MCF 10A (cell line): ENCODE results near the gene GAD1. TPM values are rescaled to one million over a fixed set of nuclear protein-coding genes. Genes with fewer than 3 reads are reported as not detected.

Source experiments
- BruUV-seq: library from RNA; stranded (reverse); fragments of 400-500 nt; replicated peaks from 2 replicates; lab custom pipeline; 2021; lab: Mats Ljungman, UMichigan
- CTCF ChIA-PET: fragments of 300-600 bp; sonication (Branson Sonifier 250); formaldehyde crosslinking; extraction: SDS; loops from one replicate; lab custom pipeline; 2021; ENCODE audit warnings: antibody characterized with exemption, inconsistent platforms; lab: Yijun Ruan, JAX
- POLR2A ChIA-PET: fragments of 300-600, 350-650 bp; sonication (Branson Sonifier 250); formaldehyde crosslinking; extraction: SDS; loops from one replicate; lab custom pipeline; 2020; ENCODE audit warnings: antibody characterized with exemption, inconsistent platforms; lab: Yijun Ruan, JAX
- DNase-seq: peaks from one replicate; pipeline ENCODE4 v3.0.0-alpha.2; 2018; ENCODE audit not compliant: unreplicated experiment
- H3K27ac Mint-ChIP-seq: one replicate; pipeline ENCODE4 v1.8.0; 2022; ENCODE audit warnings: mild to moderate bottlenecking, low read depth, mixed read lengths; ENCODE audit not compliant: unreplicated experiment
- H3K27me3 Mint-ChIP-seq: one replicate; pipeline ENCODE4 v1.8.0; 2022; ENCODE audit warnings: mixed read lengths; ENCODE audit not compliant: insufficient read depth, unreplicated experiment
- H3K36me3 Mint-ChIP-seq: one replicate; pipeline ENCODE4 v1.8.0; 2022; ENCODE audit warnings: mild to moderate bottlenecking, moderate library complexity, mixed read lengths; ENCODE audit not compliant: insufficient read depth, unreplicated experiment
- H3K4me1 Mint-ChIP-seq: one replicate; pipeline ENCODE4 v1.8.0; 2022; ENCODE audit warnings: mixed read lengths; ENCODE audit not compliant: insufficient read depth, unreplicated experiment
- H3K4me3 Mint-ChIP-seq: one replicate; pipeline ENCODE4 v1.8.0; 2022; ENCODE audit warnings: mild to moderate bottlenecking, moderate library complexity, mixed read lengths; ENCODE audit not compliant: unreplicated experiment
- H3K9me3 Mint-ChIP-seq: one replicate; pipeline ENCODE4 v1.8.0; 2022; ENCODE audit warnings: mixed read lengths; ENCODE audit not compliant: unreplicated experiment
- intact Hi-C: fragments of 100-400 bp; cut with micrococcal nuclease; formaldehyde crosslinking; loops from 2 replicates; pipeline ENCODE4 v1.14.1; 2022
- total RNA-seq: library from RNA; stranded (reverse); gene quantifications from 2 replicates; pipeline ENCODE4 v1.2.3, GENCODE V29; 2022
- TF ChIP-seq, protein P1 (sequence below): fragments of 200-600 bp; IDR thresholded peaks from one replicate; pipeline ENCODE4 v1.8.0; 2022; ENCODE audit warnings: antibody characterized with exemption, mild to moderate bottlenecking; ENCODE audit not compliant: unreplicated experiment

The GAD1 gene
- total RNA-seq, 1 experiment from 2014 or later, result 2.5 TPM

GRCh38 chr2:170856066-170856465, 39.4 kb downstream of the GAD1 start:
- DNase-seq, result no peak
- no peak overlapping the region for H3K27ac Mint-ChIP-seq
- no peaks in the 10 kb centered on the region for H3K9me3 Mint-ChIP-seq
- POLR2A ChIA-PET, result no interaction called here
- no peak overlapping the region for H3K4me3 Mint-ChIP-seq
- TF ChIP-seq, protein P1, sequence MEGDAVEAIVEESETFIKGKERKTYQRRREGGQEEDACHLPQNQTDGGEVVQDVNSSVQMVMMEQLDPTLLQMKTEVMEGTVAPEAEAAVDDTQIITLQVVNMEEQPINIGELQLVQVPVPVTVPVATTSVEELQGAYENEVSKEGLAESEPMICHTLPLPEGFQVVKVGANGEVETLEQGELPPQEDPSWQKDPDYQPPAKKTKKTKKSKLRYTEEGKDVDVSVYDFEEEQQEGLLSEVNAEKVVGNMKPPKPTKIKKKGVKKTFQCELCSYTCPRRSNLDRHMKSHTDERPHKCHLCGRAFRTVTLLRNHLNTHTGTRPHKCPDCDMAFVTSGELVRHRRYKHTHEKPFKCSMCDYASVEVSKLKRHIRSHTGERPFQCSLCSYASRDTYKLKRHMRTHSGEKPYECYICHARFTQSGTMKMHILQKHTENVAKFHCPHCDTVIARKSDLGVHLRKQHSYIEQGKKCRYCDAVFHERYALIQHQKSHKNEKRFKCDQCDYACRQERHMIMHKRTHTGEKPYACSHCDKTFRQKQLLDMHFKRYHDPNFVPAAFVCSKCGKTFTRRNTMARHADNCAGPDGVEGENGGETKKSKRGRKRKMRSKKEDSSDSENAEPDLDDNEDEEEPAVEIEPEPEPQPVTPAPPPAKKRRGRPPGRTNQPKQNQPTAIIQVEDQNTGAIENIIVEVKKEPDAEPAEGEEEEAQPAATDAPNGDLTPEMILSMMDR, result no peak
- H3K4me1 Mint-ChIP-seq, result no peaks in the 10 kb centered on the region
- no peaks in the 10 kb centered on the region for H3K36me3 Mint-ChIP-seq
- intact Hi-C loops, result no loop called here
- CTCF ChIA-PET, result no interaction called here
- no peaks in the 10 kb centered on the region for H3K27me3 Mint-ChIP-seq
- BruUV-seq, result no TSS peak

DNA sequence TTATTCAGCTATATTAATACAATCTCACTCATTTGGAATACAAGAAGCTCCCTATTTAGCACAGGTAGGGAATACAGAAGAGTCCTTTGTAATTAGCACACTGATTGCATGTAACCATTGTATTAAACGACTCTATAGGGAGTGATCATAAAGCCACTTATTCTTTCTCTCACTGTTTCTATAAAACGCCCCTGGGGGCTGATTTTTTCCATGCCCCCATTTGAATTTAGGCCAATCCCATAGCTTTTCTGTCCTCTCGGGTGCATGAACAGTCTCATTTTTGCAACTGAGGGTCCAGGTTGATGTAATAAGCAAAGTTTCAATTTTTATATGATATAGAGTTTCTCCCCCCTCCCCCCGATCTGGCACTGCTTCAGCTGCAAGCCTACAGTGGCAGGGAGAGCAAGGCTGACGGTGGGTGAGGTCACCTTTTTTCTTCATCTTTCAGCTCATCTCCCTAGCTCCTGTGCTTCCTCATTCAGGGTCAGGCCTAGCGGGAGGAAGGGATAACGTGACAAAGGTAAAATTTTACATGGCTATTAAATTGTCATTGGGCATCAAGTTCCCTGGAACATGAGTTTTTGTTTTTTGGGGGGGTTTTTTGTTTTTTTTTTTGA, 45.7 kb downstream of the GAD1 start:
- POLR2A ChIA-PET, result no interaction called here

GRCh38 chr2:170863087-170863486, 46.4 kb downstream of the GAD1 start:
- Mint-ChIP-seq H3K36me3 (no peaks in the 10 kb centered on the region), H3K4me3 (no peak overlapping the region), H3K9me3 (no peaks in the 10 kb centered on the region), H3K4me1 (no peaks in the 10 kb centered on the region), H3K27me3 (no peaks in the 10 kb centered on the region), H3K27ac (no peak overlapping the region)
- TF ChIP-seq, protein P1, result no peak
- intact Hi-C loops, result no loop called here
- no peak for DNase-seq
- no TSS peak for BruUV-seq
- CTCF ChIA-PET, result interaction anchor here (1.1 to 3.7 kb wide), 3 partner anchors 10 to 22 kb away, joined by 3 to 24 read pairs (median 22); no protein-coding TSS in a partner anchor
- POLR2A ChIA-PET, result no interaction called here

More for the DNA sequence above, 45.7 kb downstream of the GAD1 start:
- BruUV-seq, result no TSS peak
- Mint-ChIP-seq H3K36me3 (no peaks in the 10 kb centered on the region), H3K27me3 (no peaks in the 10 kb centered on the region), H3K27ac (no peak overlapping the region), H3K4me1 (no peaks in the 10 kb centered on the region), H3K9me3 (no peaks in the 10 kb centered on the region), H3K4me3 (no peak overlapping the region)
- intact Hi-C loops, result no loop called here
- TF ChIP-seq, protein P1, result no peak
- CTCF ChIA-PET, result interaction anchor here (3.7 kb wide), 1 partner anchor 11 kb away, joined by 24 read pairs; no protein-coding TSS in a partner anchor
- DNase-seq, result no peak

- Mint-ChIP-seq H3K27me3 (no peaks in the 10 kb centered on the region), H3K36me3 (peaks cover 5% of the 10 kb centered on the region), H3K4me3 (no peak overlapping the region), H3K4me1 (peaks cover 10% of the 10 kb centered on the region), H3K27ac (no peak overlapping the region), H3K9me3 (no peaks in the 10 kb centered on the region)
- ChIA-PET CTCF (no interaction called here), POLR2A (no interaction called here)
- no peak for DNase-seq
- BruUV-seq, result no TSS peak
- intact Hi-C loops, result no loop called here
- TF ChIP-seq, protein P1, result no peak
Observed at GRCh38 chr2:170869036-170869435, 52.3 kb downstream of the GAD1 start.
